AG09309 (cell line): Measurements from ENCODE around the gene PET100.

Source experiments
- DNase-seq: peaks from one replicate; pipeline ENCODE4 v3.0.0-alpha.2; 2010; ENCODE audit warnings: low read depth
- H3K4me3 ChIP-seq: 2 replicates; pipeline ENCODE4 v1.5.1; 2011; ENCODE audit warnings: mild to moderate bottlenecking, low read depth, low read length, moderate library complexity; ENCODE audit not compliant: control insufficient read depth
- CTCF ChIP-seq: IDR thresholded peaks from 2 replicates; pipeline ENCODE4 v1.5.1; 2011; ENCODE audit warnings: mild to moderate bottlenecking, low read depth, low read length, inconsistent platforms; ENCODE audit not compliant: insufficient read depth, control insufficient read depth; ENCODE audit errors: missing control alignments

PET100 gene

GRCh38 chr19:7612282-7613274 is 17.0 kb upstream of the PET100 start:
- no peak overlapping the region for H3K4me3 ChIP-seq
- TF ChIP-seq CTCF = no peak
- no peak for DNase-seq

GRCh38 chr19:7614859-7615741 is 14.5 kb upstream of the PET100 start:
- H3K4me3 ChIP-seq = no peak overlapping the region

GRCh38 chr19:7617172-7617571 is 12.4 kb upstream of the PET100 start:
- no peak for DNase-seq
- no peak overlapping the region for H3K4me3 ChIP-seq
- no peak for TF ChIP-seq CTCF

More at GRCh38 chr19:7614859-7615741, 14.5 kb upstream of the PET100 start:
- DNase-seq = no peak
- no peak for TF ChIP-seq CTCF

GRCh38 chr19:7617735-7618134 is 11.9 kb upstream of the PET100 start:
- no peak for TF ChIP-seq CTCF
- DNase-seq = no peak
- H3K4me3 ChIP-seq = no peak overlapping the region

- DNase-seq = no peak
- H3K4me3 ChIP-seq = no peak overlapping the region
- TF ChIP-seq CTCF = no peak
Measured at GRCh38 chr19:7618348-7618747, 11.2 kb upstream of the PET100 start.

GRCh38 chr19:7618771-7619510 is 10.7 kb upstream of the PET100 start:
- DNase-seq = no peak

More at GRCh38 chr19:7618771-7619510, 10.7 kb upstream of the PET100 start:
- no peak for TF ChIP-seq CTCF
- H3K4me3 ChIP-seq = no peak overlapping the region
